Dermis blood vessel endothelial cell (primary cell): ENCODE results near the gene MBNL1. TPM values are rescaled to one million over a fixed set of nuclear protein-coding genes. Genes with fewer than 3 reads are reported as not detected.

Source experiments
- DNase-seq: peaks from one replicate; pipeline ENCODE4 v3.0.0; 2010
- total RNA-seq: library from RNA; depleted of rRNA; stranded (reverse); fragments of >200 nt; gene quantifications from 2 replicates; pipeline ENCODE4 v1.2.3, GENCODE V29; 2014

The MBNL1 gene
- total RNA-seq, 1 donor from 2014 or later = 389 TPM

GRCh38 chr3:152277198-152277597, 8.5 kb downstream of the MBNL1 start:
- DNase-seq = no peak

- DNase-seq = no peak
Observed at GRCh38 chr3:152278756-152279427, 10.2 kb downstream of the MBNL1 start.

- DNase-seq = no peak
Observed at GRCh38 chr3:152279479-152279878, 10.8 kb downstream of the MBNL1 start.

DNA sequence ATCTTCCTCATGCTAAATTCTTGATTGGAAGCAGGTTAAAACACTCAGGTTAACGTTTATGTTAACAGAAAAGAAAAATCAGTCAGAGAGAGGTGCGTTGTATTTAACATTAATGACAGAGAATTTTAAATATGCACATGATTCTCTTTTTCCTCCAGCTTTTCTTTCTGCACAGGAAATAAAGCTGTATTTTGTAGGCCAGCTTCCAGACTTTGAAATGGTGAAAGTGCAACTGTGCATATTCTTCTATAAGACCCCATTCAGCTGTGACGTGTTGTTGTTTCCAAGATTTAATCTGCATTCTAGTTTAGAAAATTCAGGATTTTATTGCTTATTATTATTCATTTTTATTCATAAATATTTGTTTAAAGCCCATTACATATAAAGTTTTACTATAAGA, 11.8 kb downstream of the MBNL1 start:
- no peak for DNase-seq

GRCh38 chr3:152281133-152281713, 12.5 kb downstream of the MBNL1 start:
- DNase-seq = no peak

- DNase-seq = no peak
Observed at GRCh38 chr3:152282813-152283212, 14.1 kb downstream of the MBNL1 start.

- no peak for DNase-seq
Observed at GRCh38 chr3:152283492-152284381, 15.0 kb downstream of the MBNL1 start.

- no peak for DNase-seq
Observed at GRCh38 chr3:152284906-152285305, 16.2 kb downstream of the MBNL1 start.

- DNase-seq = no peak
Observed at GRCh38 chr3:152285509-152285908, 16.8 kb downstream of the MBNL1 start.

DNA sequence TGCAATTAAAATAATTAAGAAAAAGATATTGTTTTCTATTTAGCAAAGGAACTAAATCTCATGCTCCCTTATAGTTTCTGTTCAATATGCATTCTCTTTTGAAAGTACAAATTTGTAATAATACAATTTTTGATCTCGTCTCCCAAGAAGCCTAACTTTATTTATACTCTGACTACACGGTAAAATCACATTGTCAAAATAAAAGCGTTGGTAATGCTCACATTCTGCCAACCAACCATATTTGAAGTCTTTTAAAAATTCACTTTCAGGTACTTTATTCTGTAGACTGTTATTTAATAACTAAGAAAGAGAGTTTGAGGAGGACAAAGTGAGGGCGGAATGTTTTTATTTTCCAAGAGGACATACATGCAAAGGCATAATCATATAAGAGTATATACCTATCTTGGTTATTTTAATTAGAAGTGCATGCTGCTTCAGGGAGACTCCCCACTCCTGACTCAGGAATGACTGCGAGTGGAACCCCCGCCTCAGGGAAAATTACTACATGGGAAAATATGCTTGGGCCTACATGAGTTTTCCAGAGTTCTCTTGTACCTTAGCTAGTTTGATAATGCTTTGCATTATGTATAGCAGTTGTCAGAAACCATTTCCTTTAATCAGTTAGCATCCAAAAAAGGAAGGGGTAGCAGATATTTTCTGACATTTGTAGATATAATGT, 19.3 kb downstream of the MBNL1 start:
- DNase-seq = no peak

- DNase-seq = no peak
Observed at GRCh38 chr3:152288681-152289080, 20.0 kb downstream of the MBNL1 start.

- no peak for DNase-seq
Observed at GRCh38 chr3:152289708-152290107, 21.0 kb downstream of the MBNL1 start.

DNA sequence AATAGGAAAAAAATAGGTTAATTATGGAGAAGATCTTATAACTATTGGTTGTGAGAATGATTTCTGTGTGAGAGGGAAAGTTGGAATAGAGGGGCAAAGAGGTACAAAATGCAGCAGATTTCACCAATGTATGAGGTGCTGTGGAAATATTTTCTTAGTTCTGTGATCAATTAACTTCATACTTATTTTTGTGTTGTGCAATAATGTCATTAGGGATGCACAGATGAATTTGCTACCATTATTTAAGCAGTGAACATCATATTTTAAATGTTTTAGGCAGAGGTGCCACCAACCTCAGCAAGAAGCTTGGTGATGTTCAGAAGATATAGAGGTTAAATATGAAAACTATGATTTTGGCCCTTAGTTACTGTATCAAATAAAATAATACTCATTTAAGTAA, 21.6 kb downstream of the MBNL1 start:
- no peak for DNase-seq

DNA sequence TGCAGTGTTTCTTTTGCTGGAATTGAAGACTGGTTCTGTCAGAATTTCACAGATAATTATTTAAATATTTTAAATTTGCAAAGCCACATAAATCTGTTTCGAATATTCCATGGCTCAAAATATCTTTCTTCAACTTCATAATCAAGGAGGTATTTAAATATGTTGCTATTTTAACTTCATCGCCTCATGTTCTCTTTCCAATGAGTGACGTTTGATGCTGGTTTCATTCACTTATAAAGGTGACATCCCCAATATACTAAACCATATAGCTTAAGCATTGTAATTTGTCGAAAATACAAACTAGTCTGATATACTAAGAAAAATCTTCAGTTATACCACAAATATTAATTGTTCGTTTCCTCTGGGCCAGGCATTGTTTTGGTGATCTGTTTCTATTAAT, 22.5 kb downstream of the MBNL1 start:
- no peak for DNase-seq

DNA sequence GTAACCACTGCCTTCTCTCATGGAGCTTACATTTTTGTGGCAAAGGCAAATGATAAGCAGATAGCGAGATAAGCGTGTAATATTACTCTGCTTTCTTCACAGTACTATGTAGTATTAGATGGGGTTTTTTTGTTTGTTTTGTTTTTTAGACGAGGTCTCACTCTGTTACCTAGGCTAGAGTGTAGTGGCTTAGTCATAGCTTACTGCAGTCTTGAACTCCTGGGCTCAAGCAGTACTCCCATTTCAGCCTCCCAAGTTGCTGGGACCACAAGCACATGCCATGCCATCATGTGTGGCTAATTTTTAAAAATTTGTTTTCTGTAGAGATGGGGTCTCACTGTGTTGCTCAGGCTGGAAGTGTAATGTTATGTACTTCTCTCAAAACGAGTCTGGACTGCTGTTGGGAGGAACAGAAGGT, 22.9 kb downstream of the MBNL1 start:
- no peak for DNase-seq

DNA sequence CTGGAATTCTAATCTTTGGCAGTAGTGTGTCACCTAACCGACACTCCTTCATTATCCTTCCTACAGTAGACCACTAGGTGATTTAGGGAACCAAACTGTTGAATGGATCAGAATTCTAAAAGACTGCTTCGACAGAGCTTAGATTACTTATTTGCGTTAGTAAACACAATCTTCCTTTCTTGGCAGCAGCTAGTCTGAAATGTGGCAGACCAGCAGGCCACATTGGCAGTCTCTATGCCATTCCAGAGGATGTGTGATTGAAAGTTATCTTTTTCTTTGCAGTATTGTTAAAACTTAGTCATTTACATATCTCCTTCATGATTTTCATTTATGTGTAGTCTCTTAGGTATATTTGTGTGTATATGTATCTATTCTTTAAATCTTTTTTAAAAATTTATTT, 23.6 kb downstream of the MBNL1 start:
- DNase-seq = no peak

- DNase-seq = no peak
Observed at GRCh38 chr3:152293347-152294006, 24.7 kb downstream of the MBNL1 start.

DNA sequence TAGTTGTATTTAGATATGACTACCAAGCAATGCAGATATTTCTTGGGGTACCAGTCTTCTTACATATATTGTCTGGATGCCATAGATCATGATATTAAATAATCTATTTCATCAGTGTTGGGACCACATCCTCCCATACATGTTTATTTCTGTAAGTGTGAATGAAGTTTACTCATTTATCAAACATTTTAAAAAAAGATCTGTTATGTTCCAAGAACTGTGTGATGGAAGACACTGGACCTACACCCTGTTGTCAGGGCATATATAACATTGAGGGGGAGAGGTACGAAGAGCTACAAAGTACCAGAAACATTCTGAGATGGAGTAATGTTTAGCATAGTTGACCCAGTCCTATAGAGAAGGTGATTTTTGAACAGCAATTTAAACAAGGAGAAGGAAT, 26.6 kb downstream of the MBNL1 start:
- no peak for DNase-seq

GRCh38 chr3:152295806-152296205, 27.1 kb downstream of the MBNL1 start:
- DNase-seq = no peak

- DNase-seq = no peak
Observed at GRCh38 chr3:152296382-152296781, 27.7 kb downstream of the MBNL1 start.

- DNase-seq = no peak
Observed at GRCh38 chr3:152296971-152297370, 28.2 kb downstream of the MBNL1 start.

DNA sequence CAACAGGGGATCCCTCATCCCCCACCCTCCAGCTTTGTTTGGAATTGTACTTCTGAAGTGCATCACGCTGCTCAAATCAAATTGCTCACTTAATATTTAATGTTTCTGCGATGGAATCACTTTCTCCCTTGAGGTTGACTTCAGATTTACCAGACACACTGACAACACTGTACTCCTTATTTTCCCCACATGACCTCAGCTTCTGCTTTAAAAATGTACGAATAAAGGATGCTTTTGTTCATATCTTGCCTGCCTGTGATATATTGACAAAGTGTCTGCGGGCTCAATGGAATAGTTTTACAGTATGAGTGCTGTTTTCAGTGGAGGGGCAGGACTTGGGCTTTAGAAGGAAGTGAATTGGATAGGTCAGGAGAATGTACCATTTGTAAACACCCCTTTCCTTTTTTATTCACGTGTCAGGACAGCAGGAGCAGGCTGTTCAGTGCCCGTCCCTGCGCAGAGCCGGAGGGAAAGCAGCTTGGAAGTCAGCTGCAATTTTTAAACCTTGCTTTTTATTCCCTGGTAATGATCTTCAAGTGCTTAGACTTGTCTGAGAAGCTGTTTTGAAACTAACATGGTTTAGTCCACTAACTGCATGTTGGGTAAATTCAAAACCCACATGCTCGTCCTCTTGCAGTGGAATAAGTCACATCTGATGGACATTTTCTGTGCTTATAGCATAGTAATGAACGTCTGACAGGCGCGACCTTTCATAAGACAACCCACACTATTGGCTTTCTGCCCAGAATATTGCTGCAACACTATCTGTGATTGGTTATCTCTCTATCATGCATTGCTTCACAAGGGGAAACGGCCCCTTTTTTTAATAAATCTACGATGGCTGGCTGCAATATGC, 29.9 kb downstream of the MBNL1 start:
- peak; percentile 92 for DNase-seq
